Karpas-422 (cell line): ENCODE results near the gene ECE1. TPM values are rescaled to one million over a fixed set of nuclear protein-coding genes. Genes with fewer than 3 reads are reported as not detected.
A peak's percentile ranks its signal among the peaks of the same experiment; 100 is the strongest.
"Not testable (repeated sequence)": the region's sequence is repeated elsewhere in the genome, so short reads cannot be mapped to it uniquely, and the experiment has no call there.

ENCODE experiments used
- DNase-seq: peaks from one replicate; pipeline ENCODE4 v3.0.0-alpha.2; 2015
- H2AFZ ChIP-seq: fragments of 200-600 bp; sonication (generic); 2 replicates; pipeline ENCODE4 v1.6.1; 2014; ENCODE audit warnings: antibody characterized with exemption, low read length, mixed read lengths
- H3K27ac ChIP-seq: fragments of 200-600 bp; sonication (generic); 2 replicates; pipeline ENCODE4 v1.5.1; 2014; ENCODE audit warnings: mild to moderate bottlenecking, low read length, moderate library complexity
- H3K27me3 ChIP-seq: fragments of 200-600 bp; sonication (generic); 2 replicates; pipeline ENCODE4 v1.6.1; 2014; ENCODE audit warnings: low read length, mixed read lengths
- H3K36me3 ChIP-seq: fragments of 200-600 bp; sonication (generic); 2 replicates; pipeline ENCODE4 v1.6.1; 2014; ENCODE audit warnings: low read length, mixed read lengths; ENCODE audit not compliant: insufficient read depth
- H3K4me1 ChIP-seq: fragments of 200-600 bp; sonication (generic); 2 replicates; pipeline ENCODE4 v1.6.1; 2014; ENCODE audit warnings: mild to moderate bottlenecking, low read length, mixed read lengths
- H3K4me2 ChIP-seq: fragments of 200-600 bp; sonication (generic); 2 replicates; pipeline ENCODE4 v1.6.1; 2014; ENCODE audit warnings: low read length, low read depth, mild to moderate bottlenecking; ENCODE audit not compliant: poor library complexity, severe bottlenecking
- H3K4me3 ChIP-seq: fragments of 200-600 bp; sonication (generic); 2 replicates; pipeline ENCODE4 v1.5.1; 2014; ENCODE audit warnings: mild to moderate bottlenecking, antibody characterized with exemption, low read length, mixed read lengths
- H3K79me2 ChIP-seq: fragments of 200-600 bp; sonication (generic); 2 replicates; pipeline ENCODE4 v1.6.1; 2014; ENCODE audit warnings: mild to moderate bottlenecking, low read length, mixed read lengths
- H3K9ac ChIP-seq: fragments of 200-600 bp; sonication (generic); 2 replicates; pipeline ENCODE4 v1.6.0; 2014; ENCODE audit warnings: low read length
- H3K9me2 ChIP-seq: fragments of 200-600 bp; sonication (generic), shearing (Covaris generic); replicated peaks from 2 replicates; pipeline ENCODE4 v1.6.0; 2014; ENCODE audit warnings: mild to moderate bottlenecking, low read length, moderate library complexity; ENCODE audit not compliant: insufficient read depth
- H3K9me3 ChIP-seq: fragments of 300-700, 200-600 bp; sonication (generic); 2 replicates; pipeline ENCODE4 v1.6.1; 2014; ENCODE audit warnings: low read length, mixed read lengths
- H4K20me1 ChIP-seq: fragments of 200-600 bp; sonication (generic); 2 replicates; pipeline ENCODE4 v1.6.1; 2014; ENCODE audit warnings: mild to moderate bottlenecking, antibody characterized with exemption, low read length, low read depth; ENCODE audit not compliant: insufficient read depth
- total RNA-seq: library from RNA; depleted of rRNA; stranded (reverse); fragments of >200 nt; shearing (Covaris generic); gene quantifications from 2 replicates; pipeline ENCODE4 v1.2.3, GENCODE V29; 2014; ENCODE audit warnings: low replicate concordance

The ECE1 gene
- total RNA-seq, 1 experiment from 2014 or later: 59.9 TPM

GRCh38 chr1:21192284-21192683 lies 98.0 kb downstream of the ECE1 start:
- H3K9me3 ChIP-seq: no peaks in the 10 kb centered on the region
- no peaks in the 10 kb centered on the region for H3K9me2 ChIP-seq
- H3K79me2 ChIP-seq: no peaks in the 10 kb centered on the region
- H2AFZ ChIP-seq: no peak overlapping the region
- no peak overlapping the region for H3K9ac ChIP-seq
- no peak overlapping the region for H3K4me3 ChIP-seq
- no peaks in the 10 kb centered on the region for H3K4me1 ChIP-seq
- no peaks in the 10 kb centered on the region for H4K20me1 ChIP-seq
- H3K4me2 ChIP-seq: no peak overlapping the region
- no peaks in the 10 kb centered on the region for H3K27me3 ChIP-seq
- H3K36me3 ChIP-seq: no peaks in the 10 kb centered on the region
- no peak overlapping the region for H3K27ac ChIP-seq
- no peak for DNase-seq

- not testable (repeated sequence) for H3K9me2 ChIP-seq, H3K27ac ChIP-seq, H3K36me3 ChIP-seq, H3K27me3 ChIP-seq, H3K4me2 ChIP-seq, H3K4me1 ChIP-seq, H3K9me3 ChIP-seq, H4K20me1 ChIP-seq, DNase-seq, H2AFZ ChIP-seq, H3K79me2 ChIP-seq, H3K9ac ChIP-seq, H3K4me3 ChIP-seq
Measured at GRCh38 chr1:21190771-21191170, 99.5 kb downstream of the ECE1 start.

GRCh38 chr1:21189906-21190500 lies 100.3 kb downstream of the ECE1 start:
- no peaks in the 10 kb centered on the region for H3K9me2 ChIP-seq
- no peaks in the 10 kb centered on the region for H3K27me3 ChIP-seq
- H3K4me2 ChIP-seq: no peak overlapping the region
- H3K27ac ChIP-seq: no peak overlapping the region
- no peaks in the 10 kb centered on the region for H3K4me1 ChIP-seq
- no peak overlapping the region for H2AFZ ChIP-seq
- H3K36me3 ChIP-seq: no peaks in the 10 kb centered on the region
- H3K9me3 ChIP-seq: no peaks in the 10 kb centered on the region
- no peak overlapping the region for H3K4me3 ChIP-seq
- no peak for DNase-seq
- H3K79me2 ChIP-seq: no peaks in the 10 kb centered on the region
- H4K20me1 ChIP-seq: no peaks in the 10 kb centered on the region
- H3K9ac ChIP-seq: no peak overlapping the region

GRCh38 chr1:21189421-21189820 lies 100.8 kb downstream of the ECE1 start:
- Histone ChIP-seq H3K4me3 (no peak overlapping the region), H3K9me2 (no peaks in the 10 kb centered on the region), H2AFZ (no peak overlapping the region), H3K9ac (no peak overlapping the region), H3K36me3 (no peaks in the 10 kb centered on the region), H3K4me2 (no peak overlapping the region), H4K20me1 (no peaks in the 10 kb centered on the region), H3K27ac (no peak overlapping the region), H3K27me3 (no peaks in the 10 kb centered on the region), H3K79me2 (no peaks in the 10 kb centered on the region), H3K4me1 (no peaks in the 10 kb centered on the region), H3K9me3 (no peaks in the 10 kb centered on the region)
- DNase-seq: no peak

- Histone ChIP-seq H3K27me3 (no peaks in the 10 kb centered on the region), H3K9me2 (no peaks in the 10 kb centered on the region), H3K9me3 (no peaks in the 10 kb centered on the region), H2AFZ (no peak overlapping the region), H3K79me2 (no peaks in the 10 kb centered on the region), H4K20me1 (no peaks in the 10 kb centered on the region), H3K4me3 (no peak overlapping the region), H3K9ac (no peak overlapping the region), H3K36me3 (no peaks in the 10 kb centered on the region), H3K4me1 (no peaks in the 10 kb centered on the region), H3K4me2 (no peak overlapping the region), H3K27ac (no peak overlapping the region)
- DNase-seq: no peak
Measured at GRCh38 chr1:21188235-21188634, 102.0 kb downstream of the ECE1 start.

GRCh38 chr1:21185221-21185731 lies 105.0 kb downstream of the ECE1 start:
- no peak overlapping the region for H3K27ac ChIP-seq
- no peak overlapping the region for H2AFZ ChIP-seq
- no peaks in the 10 kb centered on the region for H4K20me1 ChIP-seq
- no peaks in the 10 kb centered on the region for H3K4me1 ChIP-seq
- H3K4me2 ChIP-seq: no peak overlapping the region
- DNase-seq: no peak
- H3K9me2 ChIP-seq: no peaks in the 10 kb centered on the region
- no peaks in the 10 kb centered on the region for H3K79me2 ChIP-seq
- H3K4me3 ChIP-seq: no peak overlapping the region
- no peak overlapping the region for H3K9ac ChIP-seq
- no peaks in the 10 kb centered on the region for H3K9me3 ChIP-seq
- no peaks in the 10 kb centered on the region for H3K27me3 ChIP-seq
- H3K36me3 ChIP-seq: no peaks in the 10 kb centered on the region

- no peak overlapping the region for H2AFZ ChIP-seq
- H3K27me3 ChIP-seq: no peaks in the 10 kb centered on the region
- H3K4me1 ChIP-seq: no peaks in the 10 kb centered on the region
- H3K36me3 ChIP-seq: no peaks in the 10 kb centered on the region
- no peak overlapping the region for H3K4me2 ChIP-seq
- no peak overlapping the region for H3K27ac ChIP-seq
- peak; percentile 63 for DNase-seq
- no peaks in the 10 kb centered on the region for H3K9me3 ChIP-seq
- no peaks in the 10 kb centered on the region for H3K9me2 ChIP-seq
- H4K20me1 ChIP-seq: no peaks in the 10 kb centered on the region
- H3K79me2 ChIP-seq: no peaks in the 10 kb centered on the region
- no peak overlapping the region for H3K4me3 ChIP-seq
- H3K9ac ChIP-seq: no peak overlapping the region
Measured at GRCh38 chr1:21184276-21184675, 106.0 kb downstream of the ECE1 start.

GRCh38 chr1:21182181-21182731 lies 108.0 kb downstream of the ECE1 start:
- H3K4me2 ChIP-seq: no peak overlapping the region
- H3K9me2 ChIP-seq: no peaks in the 10 kb centered on the region
- no peaks in the 10 kb centered on the region for H3K36me3 ChIP-seq
- peaks cover 1% of the 10 kb centered on the region for H3K4me1 ChIP-seq
- no peaks in the 10 kb centered on the region for H3K27me3 ChIP-seq
- no peak overlapping the region for H2AFZ ChIP-seq
- H3K79me2 ChIP-seq: no peaks in the 10 kb centered on the region
- H3K27ac ChIP-seq: no peak overlapping the region
- no peaks in the 10 kb centered on the region for H3K9me3 ChIP-seq
- H3K9ac ChIP-seq: no peak overlapping the region
- no peak overlapping the region for H3K4me3 ChIP-seq
- no peaks in the 10 kb centered on the region for H4K20me1 ChIP-seq
- DNase-seq: no peak
